ENCODE measurements around the gene F13A1.

F13A1 gene

GRCh38 chr6:6195080-6195479 is 125.4 kb downstream of the F13A1 start:
- Mint-ChIP-seq H3K4me3 (no peak overlapping the region), H3K36me3 (ENCODE audit: insufficient read depth) (no peaks in the 10 kb centered on the region), H3K27ac (ENCODE audit: low read depth) (no peak overlapping the region), H3K9me3 (peaks cover 8% of the 10 kb centered on the region), H3K4me1 (no peaks in the 10 kb centered on the region), H3K27me3 (peaks cover 43% of the 10 kb centered on the region)
- no peak for DNase-seq (ENCODE audit: low spot score in 2 of 2)
- ATAC-seq (replicated peaks; ENCODE audit: extremely low read depth, poor library complexity, severe bottlenecking), result no peak

GRCh38 chr6:6193221-6193745 is 127.2 kb downstream of the F13A1 start:
- Mint-ChIP-seq H3K4me1 (no peaks in the 10 kb centered on the region), H3K27me3 (peaks cover 25% of the 10 kb centered on the region), H3K9me3 (peaks cover 8% of the 10 kb centered on the region), H3K36me3 (ENCODE audit: insufficient read depth) (no peaks in the 10 kb centered on the region), H3K4me3 (no peak overlapping the region), H3K27ac (ENCODE audit: low read depth) (no peak overlapping the region)
- DNase-seq (ENCODE audit: low spot score in 2 of 2) (no peak), ATAC-seq (replicated peaks; ENCODE audit: extremely low read depth, poor library complexity, severe bottlenecking) (no peak)

GRCh38 chr6:6191909-6192308 is 128.6 kb downstream of the F13A1 start:
- no peaks in the 10 kb centered on the region for H3K36me3 Mint-ChIP-seq (ENCODE audit: insufficient read depth)
- no peak overlapping the region for H3K4me3 Mint-ChIP-seq
- H3K27ac Mint-ChIP-seq (ENCODE audit: low read depth), result no peak overlapping the region
- peaks cover 8% of the 10 kb centered on the region for H3K9me3 Mint-ChIP-seq
- no peaks in the 10 kb centered on the region for H3K4me1 Mint-ChIP-seq
- peaks cover 25% of the 10 kb centered on the region for H3K27me3 Mint-ChIP-seq
- no peak for ATAC-seq (replicated peaks; ENCODE audit: extremely low read depth, poor library complexity, severe bottlenecking)
- no peak for DNase-seq (ENCODE audit: low spot score in 2 of 2)

- DNase-seq (ENCODE audit: low spot score in 2 of 2) (no peak), ATAC-seq (replicated peaks; ENCODE audit: extremely low read depth, poor library complexity, severe bottlenecking) (no peak)
- H3K27me3 Mint-ChIP-seq, result peaks cover 25% of the 10 kb centered on the region
- H3K4me3 Mint-ChIP-seq, result no peak overlapping the region
- H3K9me3 Mint-ChIP-seq, result peaks cover 8% of the 10 kb centered on the region
- no peaks in the 10 kb centered on the region for H3K36me3 Mint-ChIP-seq (ENCODE audit: insufficient read depth)
- H3K27ac Mint-ChIP-seq (ENCODE audit: low read depth), result no peak overlapping the region
- H3K4me1 Mint-ChIP-seq, result no peaks in the 10 kb centered on the region
These were observed 129.0 kb downstream of the F13A1 start for GRCh38 chr6:6191476-6191875.

- Mint-ChIP-seq H3K36me3 (ENCODE audit: insufficient read depth) (no peaks in the 10 kb centered on the region), H3K27ac (ENCODE audit: low read depth) (no peak overlapping the region), H3K9me3 (no peaks in the 10 kb centered on the region), H3K4me3 (no peak overlapping the region), H3K4me1 (no peaks in the 10 kb centered on the region), H3K27me3 (peaks cover 17% of the 10 kb centered on the region)
- ATAC-seq (replicated peaks; ENCODE audit: extremely low read depth, poor library complexity, severe bottlenecking) (no peak), DNase-seq (ENCODE audit: low spot score in 2 of 2) (no peak)
These were observed 139.8 kb downstream of the F13A1 start for GRCh38 chr6:6180684-6181083.

- DNase-seq (ENCODE audit: low spot score in 2 of 2) (no peak), ATAC-seq (replicated peaks; ENCODE audit: extremely low read depth, poor library complexity, severe bottlenecking) (no peak)
- Mint-ChIP-seq H3K36me3 (ENCODE audit: insufficient read depth) (no peaks in the 10 kb centered on the region), H3K4me3 (no peak overlapping the region), H3K27me3 (peaks cover 17% of the 10 kb centered on the region), H3K9me3 (no peaks in the 10 kb centered on the region), H3K4me1 (no peaks in the 10 kb centered on the region), H3K27ac (ENCODE audit: low read depth) (no peak overlapping the region)
These were observed 140.4 kb downstream of the F13A1 start for GRCh38 chr6:6179858-6180623.

- Mint-ChIP-seq H3K27ac (ENCODE audit: low read depth) (no peak overlapping the region), H3K9me3 (no peaks in the 10 kb centered on the region)
- ATAC-seq (replicated peaks; ENCODE audit: extremely low read depth, poor library complexity, severe bottlenecking), result no peak
These were observed 141.7 kb downstream of the F13A1 start for GRCh38 chr6:6178795-6179194.

GRCh38 chr6:6177754-6178153 is 142.7 kb downstream of the F13A1 start:
- Mint-ChIP-seq H3K27me3 (peaks cover 7% of the 10 kb centered on the region), H3K36me3 (ENCODE audit: insufficient read depth) (no peaks in the 10 kb centered on the region), H3K9me3 (no peaks in the 10 kb centered on the region), H3K4me3 (no peak overlapping the region), H3K27ac (ENCODE audit: low read depth) (no peak overlapping the region), H3K4me1 (no peaks in the 10 kb centered on the region)
- ATAC-seq (replicated peaks; ENCODE audit: extremely low read depth, poor library complexity, severe bottlenecking), result no peak
- no peak for DNase-seq (ENCODE audit: low spot score in 2 of 2)

More at GRCh38 chr6:6178795-6179194, 141.7 kb downstream of the F13A1 start:
- no peak for DNase-seq (ENCODE audit: low spot score in 2 of 2)
- Mint-ChIP-seq H3K4me3 (no peak overlapping the region), H3K4me1 (no peaks in the 10 kb centered on the region), H3K36me3 (ENCODE audit: insufficient read depth) (no peaks in the 10 kb centered on the region), H3K27me3 (peaks cover 12% of the 10 kb centered on the region)

GRCh38 chr6:6176586-6177228 is 143.8 kb downstream of the F13A1 start:
- Mint-ChIP-seq H3K36me3 (ENCODE audit: insufficient read depth) (no peaks in the 10 kb centered on the region), H3K4me3 (no peak overlapping the region), H3K4me1 (no peaks in the 10 kb centered on the region), H3K27ac (ENCODE audit: low read depth) (no peak overlapping the region), H3K9me3 (no peaks in the 10 kb centered on the region), H3K27me3 (peaks cover 12% of the 10 kb centered on the region)
- DNase-seq (ENCODE audit: low spot score in 2 of 2) (no peak), ATAC-seq (replicated peaks; ENCODE audit: extremely low read depth, poor library complexity, severe bottlenecking) (no peak)

- peaks cover 18% of the 10 kb centered on the region for H3K27me3 Mint-ChIP-seq
These were observed 144.3 kb downstream of the F13A1 start for GRCh38 chr6:6176127-6176526.

GRCh38 chr6:6169141-6169540 is 151.3 kb downstream of the F13A1 start:
- H3K36me3 Mint-ChIP-seq (ENCODE audit: insufficient read depth), result peaks cover 1% of the 10 kb centered on the region
- no peak overlapping the region for H3K27ac Mint-ChIP-seq (ENCODE audit: low read depth)
- ATAC-seq (replicated peaks; ENCODE audit: extremely low read depth, poor library complexity, severe bottlenecking) (no peak), DNase-seq (ENCODE audit: low spot score in 2 of 2) (no peak)
- H3K27me3 Mint-ChIP-seq, result peaks cover 41% of the 10 kb centered on the region
- no peaks in the 10 kb centered on the region for H3K9me3 Mint-ChIP-seq
- no peak overlapping the region for H3K4me3 Mint-ChIP-seq
- no peaks in the 10 kb centered on the region for H3K4me1 Mint-ChIP-seq

More at GRCh38 chr6:6176127-6176526, 144.3 kb downstream of the F13A1 start:
- DNase-seq (ENCODE audit: low spot score in 2 of 2), result no peak
- Mint-ChIP-seq H3K36me3 (ENCODE audit: insufficient read depth) (no peaks in the 10 kb centered on the region), H3K4me1 (no peaks in the 10 kb centered on the region), H3K9me3 (no peaks in the 10 kb centered on the region), H3K27ac (ENCODE audit: low read depth) (no peak overlapping the region), H3K4me3 (no peak overlapping the region)
- ATAC-seq (replicated peaks; ENCODE audit: extremely low read depth, poor library complexity, severe bottlenecking), result no peak

- Mint-ChIP-seq H3K4me1 (no peaks in the 10 kb centered on the region), H3K4me3 (no peak overlapping the region), H3K27ac (ENCODE audit: low read depth) (no peak overlapping the region), H3K36me3 (ENCODE audit: insufficient read depth) (peaks cover 1% of the 10 kb centered on the region), H3K9me3 (no peaks in the 10 kb centered on the region), H3K27me3 (peaks cover 48% of the 10 kb centered on the region)
- no peak for DNase-seq (ENCODE audit: low spot score in 2 of 2)
- no peak for ATAC-seq (replicated peaks; ENCODE audit: extremely low read depth, poor library complexity, severe bottlenecking)
These were observed 154.4 kb downstream of the F13A1 start for GRCh38 chr6:6166064-6166463.

- H3K4me1 Mint-ChIP-seq, result no peaks in the 10 kb centered on the region
- no peaks in the 10 kb centered on the region for H3K36me3 Mint-ChIP-seq (ENCODE audit: insufficient read depth)
- no peak overlapping the region for H3K27ac Mint-ChIP-seq (ENCODE audit: low read depth)
- no peaks in the 10 kb centered on the region for H3K9me3 Mint-ChIP-seq
- DNase-seq (ENCODE audit: low spot score in 2 of 2) (no peak), ATAC-seq (replicated peaks; ENCODE audit: extremely low read depth, poor library complexity, severe bottlenecking) (no peak)
- H3K27me3 Mint-ChIP-seq, result peaks cover 47% of the 10 kb centered on the region
- H3K4me3 Mint-ChIP-seq, result no peak overlapping the region
These were observed 156.1 kb downstream of the F13A1 start for GRCh38 chr6:6164367-6164766.

Data from central memory CD8-positive, alpha-beta T cell (primary cell).